Stimulated activated CD4-positive, alpha-beta T cell treated with anti-CD3 and anti-CD28 coated beads, Interleukin-12 subunit alpha, Interleukin-12 subunit beta, amount 100 ng/mL, for 4 hours (primary cell): Measurements from ENCODE around the gene EPHA4.

Experiments
- DNase-seq: peaks from one replicate; pipeline ENCODE4 v3.0.0-alpha.2; 2020

Gene EPHA4

GRCh38 chr2:221501210-221501882 lies 70.8 kb downstream of the EPHA4 start:
- no peak for DNase-seq

- DNase-seq, result no peak
Observed at GRCh38 chr2:221500501-221501209, 71.4 kb downstream of the EPHA4 start.

GRCh38 chr2:221495731-221496130 lies 76.4 kb downstream of the EPHA4 start:
- DNase-seq, result no peak

GRCh38 chr2:221494556-221494955 lies 77.5 kb downstream of the EPHA4 start:
- DNase-seq, result no peak

GRCh38 chr2:221493391-221493790 lies 78.7 kb downstream of the EPHA4 start:
- no peak for DNase-seq

GRCh38 chr2:221492636-221493035 lies 79.5 kb downstream of the EPHA4 start:
- no peak for DNase-seq

- DNase-seq, result no peak
Observed at GRCh38 chr2:221490506-221491060, 81.5 kb downstream of the EPHA4 start.

GRCh38 chr2:221488136-221488807 lies 83.8 kb downstream of the EPHA4 start:
- no peak for DNase-seq

- no peak for DNase-seq
Observed at GRCh38 chr2:221486106-221486505, 86.0 kb downstream of the EPHA4 start.

GRCh38 chr2:221485503-221485870 lies 86.6 kb downstream of the EPHA4 start:
- no peak for DNase-seq

GRCh38 chr2:221484761-221485502 lies 87.2 kb downstream of the EPHA4 start:
- no peak for DNase-seq

GRCh38 chr2:221482666-221483455 lies 89.2 kb downstream of the EPHA4 start:
- DNase-seq, result no peak

- no peak for DNase-seq
Observed at GRCh38 chr2:221480821-221481220, 91.3 kb downstream of the EPHA4 start.

- no peak for DNase-seq
Observed at GRCh38 chr2:221480163-221480562, 91.9 kb downstream of the EPHA4 start.

- no peak for DNase-seq
Observed at GRCh38 chr2:221478485-221478863, 93.6 kb downstream of the EPHA4 start.

GRCh38 chr2:221477714-221478484 lies 94.2 kb downstream of the EPHA4 start:
- DNase-seq, result no peak

GRCh38 chr2:221476195-221476594 lies 95.9 kb downstream of the EPHA4 start:
- no peak for DNase-seq

GRCh38 chr2:221473451-221473850 lies 98.7 kb downstream of the EPHA4 start:
- DNase-seq, result no peak

GRCh38 chr2:221468317-221468716 lies 103.8 kb downstream of the EPHA4 start:
- no peak for DNase-seq

GRCh38 chr2:221467610-221468009 lies 104.5 kb downstream of the EPHA4 start:
- DNase-seq, result no peak

GRCh38 chr2:221466744-221467143 lies 105.4 kb downstream of the EPHA4 start:
- DNase-seq, result no peak
